HG03039 (cell line): ENCODE measurements around the gene COL4A1.
A peak's percentile ranks its signal among the peaks of the same experiment; 100 is the strongest.

Experiments
- ATAC-seq: cut with Tn5 transposase; IDR thresholded peaks from one replicate; pipeline ENCODE4 v1.9.1; 2021; ENCODE audit warnings: mild to moderate bottlenecking, moderate library complexity; ENCODE audit not compliant: unreplicated experiment

The COL4A1 gene

GRCh38 chr13:110140099-110140498, 166.9 kb downstream of the COL4A1 start:
- ATAC-seq = no peak

GRCh38 chr13:110138700-110139036, 168.3 kb downstream of the COL4A1 start:
- ATAC-seq = no peak

- ATAC-seq = peak; percentile 42
Observed at GRCh38 chr13:110138010-110138699, 168.8 kb downstream of the COL4A1 start.

- peak; percentile 64 for ATAC-seq
Observed at GRCh38 chr13:110137680-110138009, 169.3 kb downstream of the COL4A1 start.

GRCh38 chr13:110136660-110137585, 170.0 kb downstream of the COL4A1 start:
- ATAC-seq = no peak

GRCh38 chr13:110135977-110136597, 170.9 kb downstream of the COL4A1 start:
- no peak for ATAC-seq

- no peak for ATAC-seq
Observed at GRCh38 chr13:110134801-110135200, 172.2 kb downstream of the COL4A1 start.

GRCh38 chr13:110133425-110134235, 173.3 kb downstream of the COL4A1 start:
- ATAC-seq = no peak

GRCh38 chr13:110132225-110132982, 174.6 kb downstream of the COL4A1 start:
- no peak for ATAC-seq

GRCh38 chr13:110131424-110131823, 175.5 kb downstream of the COL4A1 start:
- no peak for ATAC-seq

- ATAC-seq = no peak
Observed at GRCh38 chr13:110130431-110130830, 176.5 kb downstream of the COL4A1 start.

- no peak for ATAC-seq
Observed at GRCh38 chr13:110129539-110130186, 177.3 kb downstream of the COL4A1 start.

GRCh38 chr13:110129076-110129475, 177.9 kb downstream of the COL4A1 start:
- ATAC-seq = no peak

- ATAC-seq = no peak
Observed at GRCh38 chr13:110128546-110128945, 178.4 kb downstream of the COL4A1 start.

- no peak for ATAC-seq
Observed at GRCh38 chr13:110127986-110128511, 178.9 kb downstream of the COL4A1 start.

- no peak for ATAC-seq
Observed at GRCh38 chr13:110126391-110126961, 180.5 kb downstream of the COL4A1 start.

GRCh38 chr13:110125613-110126272, 181.2 kb downstream of the COL4A1 start:
- no peak for ATAC-seq

GRCh38 chr13:110125157-110125556, 181.8 kb downstream of the COL4A1 start:
- ATAC-seq = no peak
